AG10803 (cell line): ENCODE data around the gene DNAH10.

Experiments used
- DNase-seq: peaks from one replicate; pipeline ENCODE4 v3.0.0; 2010; ENCODE audit warnings: low read depth
- H3K4me3 ChIP-seq: 2 replicates; pipeline ENCODE4 v1.5.1; 2011; ENCODE audit warnings: mild to moderate bottlenecking, low read length, control low read depth
- CTCF ChIP-seq: conservative IDR thresholded peaks from 2 replicates; pipeline ENCODE4 v1.5.1; 2011; ENCODE audit warnings: mild to moderate bottlenecking, low read length, control low read depth, inconsistent platforms

The DNAH10 gene

GRCh38 chr12:123747309-123747708 is 14.8 kb upstream of the DNAH10 start:
- no peak for TF ChIP-seq CTCF

DNA sequence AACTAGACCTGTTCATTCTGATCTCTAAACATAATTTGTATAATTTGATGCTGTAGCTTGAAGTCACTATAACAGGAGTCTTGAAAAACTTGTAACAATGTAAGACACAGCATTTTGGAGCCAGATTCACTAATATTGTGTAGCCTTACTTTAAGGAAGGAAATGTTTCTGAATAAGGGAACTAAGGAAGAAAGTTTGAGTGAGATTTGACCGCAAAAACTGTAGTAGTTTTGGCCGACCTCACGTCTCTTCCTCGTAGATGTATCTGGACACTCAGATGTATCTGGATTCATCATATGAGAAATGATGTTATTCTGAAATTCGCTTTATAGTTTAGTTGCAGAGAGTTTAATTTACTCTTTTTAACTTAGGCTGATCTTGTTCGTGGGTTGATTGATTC is 13.9 kb upstream of the DNAH10 start:
- no peak overlapping the region for H3K4me3 ChIP-seq
- no peak for DNase-seq
- no peak for TF ChIP-seq CTCF

More at GRCh38 chr12:123747309-123747708, 14.8 kb upstream of the DNAH10 start:
- no peak overlapping the region for H3K4me3 ChIP-seq
- no peak for DNase-seq

DNA sequence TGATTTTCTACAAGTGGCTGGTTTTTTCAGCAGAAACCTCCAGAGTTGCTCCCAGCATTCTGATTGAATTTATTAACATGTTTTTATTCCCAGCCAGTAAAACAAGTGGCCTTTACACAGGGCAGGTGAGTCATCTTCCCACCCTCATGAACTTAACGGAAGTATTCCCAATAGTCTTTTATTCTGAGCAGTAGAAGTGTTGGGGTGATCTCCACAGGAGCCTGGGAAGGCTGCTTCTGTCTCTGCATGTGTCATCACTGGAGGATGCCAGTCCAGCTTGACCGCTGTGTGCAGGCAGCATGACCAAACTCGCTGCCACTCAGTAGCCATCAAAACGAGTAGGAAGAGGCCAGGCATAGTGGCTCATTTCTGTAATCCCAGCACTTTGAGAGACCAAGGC is 13.4 kb upstream of the DNAH10 start:
- H3K4me3 ChIP-seq, result no peak overlapping the region
- TF ChIP-seq CTCF, result no peak
- no peak for DNase-seq

- H3K4me3 ChIP-seq, result no peak overlapping the region
- no peak for DNase-seq
- no peak for TF ChIP-seq CTCF
These were observed 12.7 kb upstream of the DNAH10 start for GRCh38 chr12:123749355-123749754.

GRCh38 chr12:123750159-123750656 is 11.9 kb upstream of the DNAH10 start:
- DNase-seq, result no peak
- TF ChIP-seq CTCF, result no peak
- H3K4me3 ChIP-seq, result no peak overlapping the region

DNA sequence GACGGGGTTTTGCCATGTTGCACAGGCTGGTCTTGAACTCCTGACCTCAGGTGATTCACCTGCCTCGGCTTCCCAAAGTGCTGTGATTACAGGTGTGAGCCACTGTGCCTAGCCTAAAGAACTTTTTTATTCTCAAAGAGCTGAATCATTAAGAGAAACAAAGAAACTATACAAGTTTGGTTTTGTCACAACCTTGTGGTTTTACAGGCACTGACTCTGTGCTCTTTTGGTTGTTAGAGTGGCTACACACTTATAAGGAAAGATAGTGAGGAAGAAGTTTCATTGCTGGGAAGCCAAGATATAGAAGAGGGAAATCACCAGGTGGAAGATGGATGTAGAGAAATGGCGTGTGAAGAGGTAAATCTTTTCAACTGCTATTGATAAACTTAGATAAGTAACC is 10.1 kb upstream of the DNAH10 start:
- H3K4me3 ChIP-seq, result no peak overlapping the region
- TF ChIP-seq CTCF, result no peak
- DNase-seq, result no peak

DNA sequence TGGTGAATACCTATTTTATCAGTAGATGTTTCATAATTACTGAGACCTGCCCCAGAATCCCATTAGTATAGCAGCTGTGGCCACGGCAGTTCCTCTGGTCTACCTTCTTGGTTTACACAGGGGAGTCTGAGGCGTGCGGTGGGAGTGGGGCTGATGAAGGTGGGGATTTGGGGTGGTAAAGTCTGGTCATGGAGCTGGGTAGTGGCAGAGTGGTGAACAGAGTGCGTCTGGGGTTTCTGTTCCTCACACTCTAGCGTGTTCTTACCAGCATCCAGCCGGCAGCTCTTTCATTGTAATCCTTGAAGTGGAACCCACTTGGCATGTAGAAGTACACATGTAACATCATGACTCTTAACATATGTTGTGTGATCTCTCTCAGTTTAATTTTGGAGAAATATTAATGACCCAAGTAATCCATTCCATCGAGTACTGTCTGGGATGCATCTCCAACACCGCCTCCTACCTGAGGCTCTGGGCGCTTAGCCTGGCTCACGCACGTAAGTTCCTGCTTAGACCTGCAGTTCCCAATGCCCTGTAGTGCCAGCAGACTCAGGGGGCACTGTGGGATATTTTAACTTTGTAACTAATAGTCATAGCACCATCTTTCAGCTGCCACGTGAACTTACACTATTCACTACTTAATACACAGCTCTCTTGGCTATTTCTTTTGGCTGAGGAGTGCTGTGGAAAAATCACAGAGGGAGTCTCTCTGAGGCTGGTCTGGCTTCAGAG is 7.9 kb upstream of the DNAH10 start:
- no peak for DNase-seq
- no peak for TF ChIP-seq CTCF

More for the DNA sequence above, 7.9 kb upstream of the DNAH10 start:
- H3K4me3 ChIP-seq, result no peak overlapping the region
